ENCODE measurements around the gene DOHH. TPM values are rescaled to one million over a fixed set of nuclear protein-coding genes. Genes with fewer than 3 reads are reported as not detected.

Gene DOHH
- total and polyA plus RNA-seq, 7 donors, result 7.2 to 22.5 (median 16.9) TPM

DNA sequence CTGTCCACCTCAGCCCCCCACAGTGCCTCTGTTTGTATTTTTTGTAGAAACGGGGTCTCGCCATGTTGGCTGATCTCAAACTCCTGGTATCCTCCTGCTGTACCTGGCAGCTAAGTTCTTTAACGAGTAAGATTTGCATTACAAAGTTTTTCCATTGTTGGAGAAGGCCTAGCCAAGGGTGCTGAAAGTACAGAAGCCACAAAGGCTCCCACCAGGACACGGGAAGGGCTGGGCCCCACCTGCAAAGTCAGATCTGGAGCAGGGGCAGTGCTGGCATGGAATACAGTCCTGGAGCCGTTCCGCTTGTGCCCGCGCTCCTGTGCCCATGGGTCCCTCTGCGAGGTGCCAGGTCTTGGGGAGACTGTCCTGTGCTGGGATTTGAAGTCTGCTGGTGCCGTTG lies 17.8 kb upstream of the DOHH start:
- Histone ChIP-seq H3K4me1 (peaks cover 0 to 35% (median 16%) of the 10 kb centered on the region in 4 donors), H3K9me3 (no peaks in the 10 kb centered on the region), H3K36me3 (peaks cover 0 to 14% (median 3%) of the 10 kb centered on the region in 4 donors), H3K4me3 (no peak overlapping the region), H3K27me3 (no peaks in the 10 kb centered on the region), H3K27ac (no peak overlapping the region)
- DNase-seq, result no peak
- intact Hi-C loops (cut with DNase I), result no loop called here
- 90 to 92% methylated on average over 10 of the region's 10 CpGs for WGBS, 2 donors
- TF ChIP-seq, protein P1, sequence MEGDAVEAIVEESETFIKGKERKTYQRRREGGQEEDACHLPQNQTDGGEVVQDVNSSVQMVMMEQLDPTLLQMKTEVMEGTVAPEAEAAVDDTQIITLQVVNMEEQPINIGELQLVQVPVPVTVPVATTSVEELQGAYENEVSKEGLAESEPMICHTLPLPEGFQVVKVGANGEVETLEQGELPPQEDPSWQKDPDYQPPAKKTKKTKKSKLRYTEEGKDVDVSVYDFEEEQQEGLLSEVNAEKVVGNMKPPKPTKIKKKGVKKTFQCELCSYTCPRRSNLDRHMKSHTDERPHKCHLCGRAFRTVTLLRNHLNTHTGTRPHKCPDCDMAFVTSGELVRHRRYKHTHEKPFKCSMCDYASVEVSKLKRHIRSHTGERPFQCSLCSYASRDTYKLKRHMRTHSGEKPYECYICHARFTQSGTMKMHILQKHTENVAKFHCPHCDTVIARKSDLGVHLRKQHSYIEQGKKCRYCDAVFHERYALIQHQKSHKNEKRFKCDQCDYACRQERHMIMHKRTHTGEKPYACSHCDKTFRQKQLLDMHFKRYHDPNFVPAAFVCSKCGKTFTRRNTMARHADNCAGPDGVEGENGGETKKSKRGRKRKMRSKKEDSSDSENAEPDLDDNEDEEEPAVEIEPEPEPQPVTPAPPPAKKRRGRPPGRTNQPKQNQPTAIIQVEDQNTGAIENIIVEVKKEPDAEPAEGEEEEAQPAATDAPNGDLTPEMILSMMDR (IDR thresholded peaks at IDR 0.05), result no peak
- no peak for TF ChIP-seq EP300 (IDR thresholded peaks at IDR 0.05)
- TF ChIP-seq POLR2AphosphoS5 (IDR thresholded peaks at IDR 0.05), result no peak
- TF ChIP-seq POLR2A (IDR thresholded peaks at IDR 0.05), result no peak

DNA sequence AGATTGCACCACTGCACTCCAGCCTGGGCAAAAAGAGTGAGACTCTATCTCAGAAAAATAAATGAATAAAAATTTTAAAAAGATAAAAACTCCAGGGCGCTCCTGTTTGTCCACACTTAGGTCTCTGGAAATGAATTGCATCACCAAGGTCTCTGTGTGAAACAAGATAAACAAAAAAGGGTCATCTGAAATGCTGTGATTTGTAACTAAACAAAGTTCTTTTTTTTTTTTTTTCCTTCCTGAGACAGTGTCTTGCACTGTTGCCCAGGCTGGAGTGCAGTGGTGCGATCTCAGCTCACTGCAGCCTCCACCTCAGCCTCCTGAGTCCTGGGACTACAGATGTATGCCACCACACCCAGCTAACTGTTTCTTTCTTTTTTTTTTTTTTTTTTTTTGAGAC lies 17.2 kb upstream of the DOHH start:
- TF ChIP-seq POLR2AphosphoS5 (IDR thresholded peaks at IDR 0.05) (no peak), EP300 (IDR thresholded peaks at IDR 0.05) (no peak), POLR2A (IDR thresholded peaks at IDR 0.05) (no peak)
- TF ChIP-seq, protein P1 (IDR thresholded peaks at IDR 0.05), result no peak
- H3K9me3 ChIP-seq, result no peaks in the 10 kb centered on the region
- WGBS, 2 donors, result 88 to 96% methylated on average over 2 of the region's 2 CpGs
- peaks cover 0 to 8% (median 0%) of the 10 kb centered on the region in 4 donors for H3K36me3 ChIP-seq
- intact Hi-C loops (cut with DNase I), result no loop called here
- H3K27me3 ChIP-seq, result no peaks in the 10 kb centered on the region
- H3K4me3 ChIP-seq, result no peak overlapping the region
- H3K27ac ChIP-seq, result no peak overlapping the region
- DNase-seq, result no peak
- H3K4me1 ChIP-seq, result peaks cover 0 to 41% (median 19%) of the 10 kb centered on the region in 4 donors

DNA sequence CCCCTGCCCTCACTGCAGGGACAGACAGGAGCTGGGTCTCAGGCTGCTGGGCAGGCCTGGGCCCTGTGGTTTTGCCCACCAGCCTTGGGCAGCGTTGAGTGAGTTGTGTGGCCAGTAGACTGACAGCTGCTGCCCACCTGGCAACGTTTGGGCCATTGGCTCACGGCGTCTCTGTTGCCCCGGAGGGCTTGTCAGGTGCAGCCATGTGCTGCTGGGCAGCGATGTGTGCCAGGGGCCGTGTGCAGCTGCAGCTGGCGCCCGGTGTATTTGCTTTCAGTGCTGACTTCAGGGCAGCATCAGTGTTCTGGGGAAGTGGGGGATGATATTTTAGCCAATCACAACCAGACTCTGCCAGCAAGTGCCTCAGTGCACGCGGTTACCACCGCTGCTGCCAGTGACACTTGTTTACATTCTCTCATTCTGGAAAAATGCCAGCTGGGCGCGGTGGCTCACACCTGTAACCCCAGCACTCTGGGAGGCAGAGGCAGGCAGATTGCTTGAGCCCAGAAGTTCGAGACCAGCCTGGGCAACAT lies 16.3 kb upstream of the DOHH start:
- Histone ChIP-seq H3K36me3 (peaks cover 0 to 8% (median 0%) of the 10 kb centered on the region in 4 donors), H3K27ac (no peak overlapping the region), H3K4me1 (peaks cover 0 to 50% (median 21%) of the 10 kb centered on the region in 4 donors), H3K27me3 (no peaks in the 10 kb centered on the region), H3K9me3 (no peaks in the 10 kb centered on the region), H3K4me3 (no peak overlapping the region)
- intact Hi-C loops (cut with DNase I), result no loop called here
- WGBS, 2 donors, result 38 to 47% methylated on average over 15 of the region's 15 CpGs
- DNase-seq, result no peak
- TF ChIP-seq POLR2A (IDR thresholded peaks at IDR 0.05) (no peak), POLR2AphosphoS5 (IDR thresholded peaks at IDR 0.05) (no peak), EP300 (IDR thresholded peaks at IDR 0.05) (no peak)
- TF ChIP-seq, protein P1 (IDR thresholded peaks at IDR 0.05), result no peak

DNA sequence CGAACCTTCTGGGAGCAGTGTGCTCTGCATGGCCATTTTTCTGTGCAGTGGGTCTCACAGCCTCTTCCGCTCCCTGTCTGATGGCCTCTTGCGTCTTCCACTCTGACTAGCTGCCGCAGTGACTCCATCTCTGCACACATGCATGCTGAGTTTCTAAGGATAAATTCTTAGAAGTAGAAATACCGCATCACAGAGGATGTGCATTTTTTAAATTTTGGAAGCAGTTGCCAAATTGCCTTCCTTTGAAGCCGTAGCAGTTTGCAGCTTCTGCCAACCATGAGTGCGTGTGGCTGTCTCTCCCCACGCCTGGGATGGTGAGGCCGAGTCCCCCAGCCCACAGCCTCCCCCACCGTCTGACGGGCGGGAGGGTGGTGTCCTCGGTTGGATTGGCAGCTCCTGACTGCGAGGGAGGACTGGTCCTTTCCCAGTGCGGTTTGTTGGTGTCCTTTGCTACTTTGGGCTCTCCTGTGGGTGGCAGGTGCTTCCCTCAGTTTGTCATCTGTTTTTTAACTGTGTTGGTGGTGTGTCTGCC lies 15.5 kb upstream of the DOHH start:
- 81 to 86% methylated on average over 15 of the region's 15 CpGs for WGBS, 2 donors
- H3K9me3 ChIP-seq, result no peaks in the 10 kb centered on the region
- H3K27ac ChIP-seq, result no peak overlapping the region
- no peaks in the 10 kb centered on the region for H3K27me3 ChIP-seq
- intact Hi-C loops (cut with DNase I), result no loop called here
- no peak overlapping the region for H3K4me3 ChIP-seq
- peaks cover 0 to 53% (median 25%) of the 10 kb centered on the region in 4 donors for H3K4me1 ChIP-seq
- peaks cover 0 to 8% (median 0%) of the 10 kb centered on the region in 4 donors for H3K36me3 ChIP-seq
- TF ChIP-seq, protein P1 (IDR thresholded peaks at IDR 0.05), result no peak
- TF ChIP-seq EP300 (IDR thresholded peaks at IDR 0.05), result no peak
- DNase-seq, result no peak

DNA sequence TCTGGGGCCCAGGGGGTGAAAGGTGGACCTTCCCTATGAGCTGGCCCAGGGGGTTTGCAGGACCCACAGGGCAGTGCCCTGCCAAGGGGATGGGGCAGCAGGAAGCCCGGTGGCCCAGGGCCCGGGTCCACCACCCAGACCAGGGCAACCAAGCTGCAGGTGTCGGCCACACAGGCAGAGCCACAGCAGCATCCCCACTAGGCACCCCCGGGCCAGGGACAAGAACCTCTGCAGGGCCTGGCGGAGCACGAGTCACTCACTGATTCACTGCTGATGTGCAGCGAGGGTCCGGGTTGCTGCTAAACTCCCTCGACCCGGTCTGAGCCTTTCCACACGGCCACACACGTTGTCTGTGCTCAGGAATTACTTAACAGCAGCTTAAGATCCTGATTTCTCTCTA lies 14.5 kb upstream of the DOHH start:
- H3K36me3 ChIP-seq, result peaks cover 0 to 10% (median 2%) of the 10 kb centered on the region in 4 donors
- H3K4me3 ChIP-seq, result no peak overlapping the region
- 88 to 92% methylated on average over 12 of the region's 12 CpGs for WGBS, 2 donors
- intact Hi-C loops (cut with DNase I), result no loop called here
- no peak for DNase-seq
- TF ChIP-seq EP300 (IDR thresholded peaks at IDR 0.05) (no peak), POLR2AphosphoS5 (IDR thresholded peaks at IDR 0.05) (no peak)
- TF ChIP-seq, protein P1 (IDR thresholded peaks at IDR 0.05), result no peak
- peaks cover 0 to 63% (median 26%) of the 10 kb centered on the region in 4 donors for H3K4me1 ChIP-seq
- no peaks in the 10 kb centered on the region for H3K9me3 ChIP-seq
- H3K27me3 ChIP-seq, result no peaks in the 10 kb centered on the region
- H3K27ac ChIP-seq, result no peak overlapping the region

All from sigmoid colon (tissue), 7 donors.